Measurements from ENCODE around the gene HDLBP.

The HDLBP gene

DNA sequence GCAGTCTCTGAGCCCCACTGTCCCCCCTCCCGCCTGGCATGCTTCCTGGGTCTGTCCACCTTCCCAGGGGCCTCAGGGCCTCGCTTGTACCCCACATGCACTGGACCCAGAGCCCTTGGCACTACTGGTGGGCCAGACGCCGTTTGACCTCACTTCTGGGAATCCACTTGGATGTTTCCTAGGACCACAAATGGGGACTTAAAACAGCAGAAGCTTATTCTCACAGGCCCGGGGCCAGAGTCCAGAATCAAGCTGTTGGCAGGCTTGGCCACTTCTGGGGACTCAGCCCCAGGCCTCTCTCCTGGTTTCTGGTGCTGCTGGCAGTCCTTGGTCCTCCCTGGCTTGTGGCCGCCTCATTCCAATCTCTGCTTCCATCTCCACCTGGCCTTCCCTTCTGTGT is 107.4 kb downstream of the HDLBP start:
- ATAC-seq, result no peak
- no peak for TF ChIP-seq ZNF8 (CRISPR knock-in tag; IDR thresholded peaks at IDR 0.05)
- TF ChIP-seq ESRRG (CRISPR knock-in tag; IDR thresholded peaks at IDR 0.05), result no peak
- TF ChIP-seq SNAI2 (CRISPR knock-in tag; IDR thresholded peaks at IDR 0.05), result no peak
- TF ChIP-seq, protein P1, sequence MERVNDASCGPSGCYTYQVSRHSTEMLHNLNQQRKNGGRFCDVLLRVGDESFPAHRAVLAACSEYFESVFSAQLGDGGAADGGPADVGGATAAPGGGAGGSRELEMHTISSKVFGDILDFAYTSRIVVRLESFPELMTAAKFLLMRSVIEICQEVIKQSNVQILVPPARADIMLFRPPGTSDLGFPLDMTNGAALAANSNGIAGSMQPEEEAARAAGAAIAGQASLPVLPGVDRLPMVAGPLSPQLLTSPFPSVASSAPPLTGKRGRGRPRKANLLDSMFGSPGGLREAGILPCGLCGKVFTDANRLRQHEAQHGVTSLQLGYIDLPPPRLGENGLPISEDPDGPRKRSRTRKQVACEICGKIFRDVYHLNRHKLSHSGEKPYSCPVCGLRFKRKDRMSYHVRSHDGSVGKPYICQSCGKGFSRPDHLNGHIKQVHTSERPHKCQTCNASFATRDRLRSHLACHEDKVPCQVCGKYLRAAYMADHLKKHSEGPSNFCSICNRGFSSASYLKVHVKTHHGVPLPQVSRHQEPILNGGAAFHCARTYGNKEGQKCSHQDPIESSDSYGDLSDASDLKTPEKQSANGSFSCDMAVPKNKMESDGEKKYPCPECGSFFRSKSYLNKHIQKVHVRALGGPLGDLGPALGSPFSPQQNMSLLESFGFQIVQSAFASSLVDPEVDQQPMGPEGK (CRISPR knock-in tag; IDR thresholded peaks at IDR 0.05; ENCODE audit: borderline replicate concordance), result no peak
- TF ChIP-seq RARB (CRISPR knock-in tag; IDR thresholded peaks at IDR 0.05), result no peak
- no peak for TF ChIP-seq ZFP3 (CRISPR knock-in tag; IDR thresholded peaks at IDR 0.05)
- TF ChIP-seq OSR1 (CRISPR knock-in tag; IDR thresholded peaks at IDR 0.05), result no peak
- TF ChIP-seq, protein P2, sequence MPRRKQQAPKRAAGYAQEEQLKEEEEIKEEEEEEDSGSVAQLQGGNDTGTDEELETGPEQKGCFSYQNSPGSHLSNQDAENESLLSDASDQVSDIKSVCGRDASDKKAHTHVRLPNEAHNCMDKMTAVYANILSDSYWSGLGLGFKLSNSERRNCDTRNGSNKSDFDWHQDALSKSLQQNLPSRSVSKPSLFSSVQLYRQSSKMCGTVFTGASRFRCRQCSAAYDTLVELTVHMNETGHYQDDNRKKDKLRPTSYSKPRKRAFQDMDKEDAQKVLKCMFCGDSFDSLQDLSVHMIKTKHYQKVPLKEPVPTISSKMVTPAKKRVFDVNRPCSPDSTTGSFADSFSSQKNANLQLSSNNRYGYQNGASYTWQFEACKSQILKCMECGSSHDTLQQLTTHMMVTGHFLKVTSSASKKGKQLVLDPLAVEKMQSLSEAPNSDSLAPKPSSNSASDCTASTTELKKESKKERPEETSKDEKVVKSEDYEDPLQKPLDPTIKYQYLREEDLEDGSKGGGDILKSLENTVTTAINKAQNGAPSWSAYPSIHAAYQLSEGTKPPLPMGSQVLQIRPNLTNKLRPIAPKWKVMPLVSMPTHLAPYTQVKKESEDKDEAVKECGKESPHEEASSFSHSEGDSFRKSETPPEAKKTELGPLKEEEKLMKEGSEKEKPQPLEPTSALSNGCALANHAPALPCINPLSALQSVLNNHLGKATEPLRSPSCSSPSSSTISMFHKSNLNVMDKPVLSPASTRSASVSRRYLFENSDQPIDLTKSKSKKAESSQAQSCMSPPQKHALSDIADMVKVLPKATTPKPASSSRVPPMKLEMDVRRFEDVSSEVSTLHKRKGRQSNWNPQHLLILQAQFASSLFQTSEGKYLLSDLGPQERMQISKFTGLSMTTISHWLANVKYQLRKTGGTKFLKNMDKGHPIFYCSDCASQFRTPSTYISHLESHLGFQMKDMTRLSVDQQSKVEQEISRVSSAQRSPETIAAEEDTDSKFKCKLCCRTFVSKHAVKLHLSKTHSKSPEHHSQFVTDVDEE (CRISPR knock-in tag; IDR thresholded peaks at IDR 0.05), result no peak
- TF ChIP-seq ZNF565 (CRISPR knock-in tag; conservative IDR thresholded peaks at IDR 0.05; ENCODE audit: low read depth), result no peak

DNA sequence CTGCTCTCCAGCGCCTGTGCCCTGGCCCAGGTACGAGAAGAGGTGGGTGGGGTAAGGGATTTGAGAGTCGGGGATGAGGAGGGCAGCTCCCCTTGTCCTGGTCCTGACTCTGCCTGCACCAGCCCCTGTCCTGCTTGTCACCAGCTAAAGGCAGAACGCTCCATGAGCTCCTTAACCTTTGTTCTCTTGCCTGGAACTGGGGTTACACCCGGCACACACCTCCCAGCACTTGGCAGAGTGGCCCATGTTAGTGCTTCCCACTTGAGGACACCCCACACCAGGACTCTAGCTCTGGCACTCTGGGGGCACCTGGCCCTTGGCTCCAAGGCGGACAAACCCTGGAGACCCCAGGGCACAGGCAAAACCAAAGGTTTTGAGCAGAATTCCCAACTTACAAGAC is 107.8 kb downstream of the HDLBP start:
- no peak for ATAC-seq
- TF ChIP-seq ZFP3 (CRISPR knock-in tag; IDR thresholded peaks at IDR 0.05) (no peak), GLIS3 (CRISPR knock-in tag; IDR thresholded peaks at IDR 0.05) (no peak), ISL1 (CRISPR knock-in tag; IDR thresholded peaks at IDR 0.05) (no peak), ESRRG (CRISPR knock-in tag; IDR thresholded peaks at IDR 0.05) (no peak), ZFP30 (CRISPR knock-in tag; IDR thresholded peaks at IDR 0.05) (no peak), RARB (CRISPR knock-in tag; IDR thresholded peaks at IDR 0.05) (no peak), ZC3H10 (CRISPR knock-in tag; IDR thresholded peaks at IDR 0.05) (no peak)
- TF ChIP-seq, protein P2 (CRISPR knock-in tag; IDR thresholded peaks at IDR 0.05), result no peak
- TF ChIP-seq, protein P3, sequence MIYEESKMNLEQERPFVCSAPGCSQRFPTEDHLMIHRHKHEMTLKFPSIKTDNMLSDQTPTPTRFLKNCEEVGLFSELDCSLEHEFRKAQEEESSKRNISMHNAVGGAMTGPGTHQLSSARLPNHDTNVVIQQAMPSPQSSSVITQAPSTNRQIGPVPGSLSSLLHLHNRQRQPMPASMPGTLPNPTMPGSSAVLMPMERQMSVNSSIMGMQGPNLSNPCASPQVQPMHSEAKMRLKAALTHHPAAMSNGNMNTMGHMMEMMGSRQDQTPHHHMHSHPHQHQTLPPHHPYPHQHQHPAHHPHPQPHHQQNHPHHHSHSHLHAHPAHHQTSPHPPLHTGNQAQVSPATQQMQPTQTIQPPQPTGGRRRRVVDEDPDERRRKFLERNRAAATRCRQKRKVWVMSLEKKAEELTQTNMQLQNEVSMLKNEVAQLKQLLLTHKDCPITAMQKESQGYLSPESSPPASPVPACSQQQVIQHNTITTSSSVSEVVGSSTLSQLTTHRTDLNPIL (CRISPR knock-in tag; IDR thresholded peaks at IDR 0.05; ENCODE audit: low read depth), result no peak
- TF ChIP-seq, protein P4, sequence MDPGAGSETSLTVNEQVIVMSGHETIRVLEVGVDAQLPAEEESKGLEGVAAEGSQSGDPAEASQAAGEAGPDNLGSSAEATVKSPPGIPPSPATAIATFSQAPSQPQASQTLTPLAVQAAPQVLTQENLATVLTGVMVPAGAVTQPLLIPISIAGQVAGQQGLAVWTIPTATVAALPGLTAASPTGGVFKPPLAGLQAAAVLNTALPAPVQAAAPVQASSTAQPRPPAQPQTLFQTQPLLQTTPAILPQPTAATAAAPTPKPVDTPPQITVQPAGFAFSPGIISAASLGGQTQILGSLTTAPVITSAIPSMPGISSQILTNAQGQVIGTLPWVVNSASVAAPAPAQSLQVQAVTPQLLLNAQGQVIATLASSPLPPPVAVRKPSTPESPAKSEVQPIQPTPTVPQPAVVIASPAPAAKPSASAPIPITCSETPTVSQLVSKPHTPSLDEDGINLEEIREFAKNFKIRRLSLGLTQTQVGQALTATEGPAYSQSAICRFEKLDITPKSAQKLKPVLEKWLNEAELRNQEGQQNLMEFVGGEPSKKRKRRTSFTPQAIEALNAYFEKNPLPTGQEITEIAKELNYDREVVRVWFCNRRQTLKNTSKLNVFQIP (CRISPR knock-in tag; IDR thresholded peaks at IDR 0.05; ENCODE audit: borderline replicate concordance, low read depth), result no peak
- TF ChIP-seq, protein P5, sequence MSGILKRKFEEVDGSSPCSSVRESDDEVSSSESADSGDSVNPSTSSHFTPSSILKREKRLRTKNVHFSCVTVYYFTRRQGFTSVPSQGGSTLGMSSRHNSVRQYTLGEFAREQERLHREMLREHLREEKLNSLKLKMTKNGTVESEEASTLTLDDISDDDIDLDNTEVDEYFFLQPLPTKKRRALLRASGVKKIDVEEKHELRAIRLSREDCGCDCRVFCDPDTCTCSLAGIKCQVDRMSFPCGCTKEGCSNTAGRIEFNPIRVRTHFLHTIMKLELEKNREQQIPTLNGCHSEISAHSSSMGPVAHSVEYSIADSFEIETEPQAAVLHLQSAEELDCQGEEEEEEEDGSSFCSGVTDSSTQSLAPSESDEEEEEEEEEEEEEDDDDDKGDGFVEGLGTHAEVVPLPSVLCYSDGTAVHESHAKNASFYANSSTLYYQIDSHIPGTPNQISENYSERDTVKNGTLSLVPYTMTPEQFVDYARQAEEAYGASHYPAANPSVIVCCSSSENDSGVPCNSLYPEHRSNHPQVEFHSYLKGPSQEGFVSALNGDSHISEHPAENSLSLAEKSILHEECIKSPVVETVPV (CRISPR knock-in tag; IDR thresholded peaks at IDR 0.05), result no peak

DNA sequence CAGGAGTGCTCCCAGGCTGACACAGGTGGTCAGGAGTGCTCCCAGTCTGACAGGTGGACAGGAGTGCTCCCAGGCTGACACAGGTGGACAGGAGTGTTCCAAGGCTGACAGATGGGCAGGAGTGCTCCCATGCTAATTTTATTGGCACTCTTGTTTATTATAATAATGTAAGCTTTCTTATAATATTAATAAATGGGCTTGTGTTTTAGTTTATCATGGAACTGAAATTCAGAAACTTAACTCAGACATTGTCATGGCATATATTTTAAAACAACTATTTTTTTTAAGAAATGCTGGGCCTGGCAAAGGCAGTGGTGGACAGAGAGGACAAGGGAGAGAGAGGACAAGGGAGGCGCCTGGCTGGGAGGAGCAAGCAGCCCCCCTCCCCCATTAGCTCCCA is 108.3 kb downstream of the HDLBP start:
- ATAC-seq, result no peak
- no peak for TF ChIP-seq ZFP3 (CRISPR knock-in tag; IDR thresholded peaks at IDR 0.05)
- TF ChIP-seq PPARA (CRISPR knock-in tag; IDR thresholded peaks at IDR 0.05; ENCODE audit: borderline replicate concordance), result no peak
- no peak for TF ChIP-seq ESRRG (CRISPR knock-in tag; IDR thresholded peaks at IDR 0.05)
- TF ChIP-seq BACH2 (CRISPR knock-in tag; IDR thresholded peaks at IDR 0.05; ENCODE audit: borderline replicate concordance), result no peak
- TF ChIP-seq CSDC2 (CRISPR knock-in tag; IDR thresholded peaks at IDR 0.05), result no peak
- TF ChIP-seq, protein P3 (CRISPR knock-in tag; IDR thresholded peaks at IDR 0.05; ENCODE audit: low read depth), result no peak
- no peak for TF ChIP-seq ZNF565 (CRISPR knock-in tag; conservative IDR thresholded peaks at IDR 0.05; ENCODE audit: low read depth)
- TF ChIP-seq GLIS3 (CRISPR knock-in tag; IDR thresholded peaks at IDR 0.05), result no peak
- TF ChIP-seq ZC3H10 (CRISPR knock-in tag; IDR thresholded peaks at IDR 0.05), result no peak
